Umbilical cord (tissue), 2 donors: Measurements from ENCODE around the gene OR6S1. TPM values are rescaled to one million over a fixed set of nuclear protein-coding genes. Genes with fewer than 3 reads are reported as not detected.
A peak's percentile ranks its signal among the peaks of the same experiment; 100 is the strongest.
"Not testable (repeated sequence)": the region's sequence is repeated elsewhere in the genome, so short reads cannot be mapped to it uniquely, and the experiment has no call there.

Experiments
- DNase-seq: peaks from one replicate; pipeline ENCODE4 v3.0.0-alpha.2; 2015; ENCODE audit warnings: low spot score
- total RNA-seq: library from RNA; depleted of rRNA; stranded (reverse); fragments of >200 nt; gene quantifications from one replicate; pipeline ENCODE4 v1.2.3, GENCODE V29; 2014; ENCODE audit warnings: low replicate concordance; ENCODE audit not compliant: insufficient read depth

OR6S1 gene
- total RNA-seq, 1 donor from 2014 or later, result 1.4 TPM

DNA sequence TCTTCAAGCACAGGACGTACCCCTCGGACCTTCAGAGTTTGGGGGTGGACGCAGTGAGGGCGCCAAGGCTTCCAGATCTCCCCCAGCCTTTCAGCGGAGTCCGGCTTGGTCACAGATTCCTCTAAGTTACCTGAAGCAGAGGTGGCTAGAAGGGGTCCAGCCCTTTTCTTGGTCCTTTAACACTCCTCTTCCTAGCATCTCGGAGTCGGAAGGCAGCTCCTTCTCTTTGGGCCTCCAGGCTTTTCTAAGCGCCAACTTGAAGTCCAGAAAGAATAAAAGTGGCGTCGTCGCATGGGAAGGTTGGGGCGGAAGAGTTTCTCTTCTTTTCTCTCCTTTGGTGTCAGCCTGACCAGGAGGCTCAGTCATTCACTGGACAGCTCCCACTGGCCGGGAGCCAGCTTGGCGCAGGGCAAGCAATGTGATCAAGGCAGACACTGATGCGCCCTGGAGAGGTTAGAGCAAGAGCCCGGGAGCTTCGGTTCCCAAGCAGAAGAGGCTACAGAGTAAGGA lies 9.6 kb downstream of the OR6S1 start:
- DNase-seq, result peak; percentile 62

DNA sequence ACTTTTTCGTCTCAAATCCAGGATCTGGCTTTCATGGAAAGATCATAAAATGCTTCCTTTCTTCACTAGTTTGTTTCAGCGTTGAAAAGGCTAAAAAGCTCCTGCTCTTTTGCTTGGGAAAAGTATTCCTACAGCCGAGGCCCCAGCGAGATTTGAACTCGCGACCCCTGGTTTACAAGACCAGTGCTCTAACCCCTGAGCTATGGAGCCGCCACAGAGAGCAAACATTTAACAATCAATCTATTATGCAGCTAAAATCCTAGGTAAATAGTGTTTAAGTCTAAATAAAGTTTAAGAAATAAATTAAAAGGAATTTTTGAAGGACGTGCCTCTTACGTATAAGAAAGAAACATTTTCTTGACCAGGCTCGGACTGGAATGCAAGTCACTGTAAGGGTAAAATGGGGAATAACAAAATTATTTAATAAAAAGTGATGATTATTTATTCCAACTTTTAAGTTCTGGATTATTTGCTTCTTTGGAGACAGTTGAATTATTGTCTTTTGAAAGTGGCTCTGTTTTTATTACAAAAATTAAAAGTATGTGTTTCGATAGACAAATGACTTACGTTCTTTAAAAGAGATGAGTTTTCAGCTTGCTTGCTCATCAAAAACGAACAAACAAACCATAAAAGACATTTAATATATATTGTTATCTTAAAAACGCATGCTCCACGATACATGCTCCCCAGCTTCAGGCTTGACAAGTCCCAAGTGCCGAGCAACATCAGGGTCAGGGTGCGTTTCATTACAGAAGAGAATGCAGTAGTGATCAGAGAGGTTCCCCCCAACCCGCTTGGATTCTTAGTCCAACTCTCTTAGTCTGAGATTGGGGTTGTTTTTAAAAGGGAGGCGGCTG lies 10.2 kb downstream of the OR6S1 start:
- DNase-seq, result peak; percentile 63

DNA sequence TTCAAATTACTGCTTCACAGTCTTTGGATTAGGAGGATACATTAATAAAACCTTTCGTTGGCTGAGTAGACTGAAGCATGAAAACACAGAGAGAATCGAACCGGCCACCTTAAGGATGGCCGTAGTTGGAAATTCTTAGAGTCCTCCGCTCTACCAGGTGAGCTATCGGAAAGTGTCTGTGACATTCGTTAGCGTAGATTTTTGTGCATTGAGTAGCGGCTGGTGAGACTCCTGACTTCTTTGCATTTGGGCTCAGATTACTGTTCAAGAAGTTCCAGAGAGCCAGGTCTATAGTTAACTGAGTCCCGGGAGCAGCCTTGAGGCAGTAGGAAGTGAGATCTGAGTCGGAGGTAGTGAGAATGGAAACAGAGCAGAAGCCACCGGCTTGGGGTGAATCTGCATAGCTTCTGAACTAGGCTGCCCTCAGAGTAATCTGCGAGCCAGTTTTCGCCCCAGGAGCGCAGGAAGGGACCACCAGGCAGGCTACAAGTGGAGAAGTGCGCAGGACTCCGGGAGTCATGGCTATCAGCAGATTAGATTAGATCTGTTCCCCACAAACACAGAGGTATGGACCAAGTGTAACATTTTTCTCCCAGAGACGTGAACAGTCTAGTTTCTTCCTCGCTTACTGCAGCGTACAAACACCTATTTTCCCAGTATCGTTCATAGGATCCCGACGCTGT lies 11.0 kb downstream of the OR6S1 start:
- peak; percentile 35 for DNase-seq

DNA sequence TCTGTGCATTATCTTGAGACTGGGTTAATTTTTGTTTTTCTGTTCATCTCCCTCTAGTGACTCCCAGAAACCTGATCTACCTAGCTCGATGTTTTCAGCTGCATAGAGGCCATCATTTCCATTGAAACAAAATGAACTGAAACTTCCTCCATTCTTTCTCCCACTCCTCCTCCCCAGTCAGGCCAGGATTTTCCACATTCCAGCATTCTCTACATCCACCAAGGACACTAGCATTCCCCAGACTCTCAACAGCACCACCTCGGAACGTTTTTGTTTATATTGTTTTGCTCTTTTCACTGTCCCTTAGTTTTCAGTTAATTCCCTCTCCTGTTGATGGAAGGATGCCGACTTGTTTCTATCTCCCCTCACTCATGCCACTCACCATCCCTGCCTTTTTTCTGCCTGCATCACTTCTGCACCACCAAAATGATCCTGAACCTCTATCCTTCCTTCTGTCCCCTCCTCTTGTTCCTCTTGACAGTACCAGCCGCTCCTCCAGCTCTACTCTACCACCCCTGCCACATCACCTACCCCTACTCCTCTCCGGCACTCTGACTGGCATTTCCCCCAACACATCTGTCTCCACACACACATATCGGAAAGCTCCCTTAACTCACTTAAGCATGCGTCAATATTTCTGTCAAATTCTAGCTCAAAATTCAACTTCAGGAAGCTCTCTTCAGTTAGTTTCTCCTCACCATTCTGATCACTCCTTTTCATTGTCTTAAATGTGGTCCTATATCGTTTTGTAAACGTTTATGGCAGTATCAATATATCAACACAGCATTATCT lies 13.2 kb downstream of the OR6S1 start:
- DNase-seq, result no peak

DNA sequence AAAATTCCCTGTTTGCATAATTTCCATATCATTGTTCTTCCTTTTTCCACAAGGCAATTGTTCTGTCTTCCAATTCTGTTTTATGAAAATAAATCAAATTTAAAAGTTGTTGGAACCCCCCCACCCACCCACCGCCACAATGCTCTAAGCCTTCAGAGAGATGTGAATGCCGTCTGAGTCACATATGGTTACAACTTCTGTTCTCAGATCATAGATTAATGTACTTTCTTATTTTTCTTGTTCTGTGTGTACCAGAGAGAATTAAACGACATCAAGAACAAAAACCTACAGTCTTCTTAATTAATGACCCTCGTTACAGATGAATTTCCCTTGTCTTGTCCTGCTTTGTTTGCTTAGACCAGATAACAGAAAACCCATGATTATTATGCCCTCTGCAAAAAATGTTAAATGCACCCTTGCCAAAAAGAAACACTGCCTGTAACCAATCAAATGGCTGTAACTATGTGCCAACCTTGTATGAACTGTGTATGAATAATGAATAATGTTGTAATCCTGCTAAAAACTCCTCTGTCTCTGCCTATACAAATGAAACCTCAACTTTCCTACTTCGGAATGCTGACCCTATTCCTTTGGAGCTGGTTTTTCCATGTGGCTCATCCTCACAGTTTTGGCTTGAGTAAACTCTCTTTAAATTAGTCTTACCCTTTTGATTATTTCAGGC lies 14.0 kb downstream of the OR6S1 start:
- DNase-seq, result no peak

DNA sequence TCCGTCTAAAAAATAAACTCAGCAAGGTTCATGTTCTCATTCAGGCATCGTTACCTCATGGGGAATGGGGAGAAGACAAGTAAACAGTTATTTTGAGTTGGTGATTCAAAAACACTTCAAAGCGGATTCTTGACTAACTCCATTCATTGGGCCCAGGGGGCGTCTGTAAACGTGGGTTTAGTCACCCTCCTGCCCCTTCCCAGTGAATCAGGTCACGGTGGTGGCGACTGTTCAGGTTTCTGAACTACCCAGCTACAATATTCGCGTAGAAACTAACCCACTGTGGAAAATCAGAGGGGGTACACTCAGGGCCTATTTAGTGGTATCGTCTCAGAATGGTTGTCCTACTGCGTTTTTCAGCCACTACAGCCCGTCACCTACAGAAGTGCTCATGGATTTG lies 15.2 kb downstream of the OR6S1 start:
- no peak for DNase-seq

DNA sequence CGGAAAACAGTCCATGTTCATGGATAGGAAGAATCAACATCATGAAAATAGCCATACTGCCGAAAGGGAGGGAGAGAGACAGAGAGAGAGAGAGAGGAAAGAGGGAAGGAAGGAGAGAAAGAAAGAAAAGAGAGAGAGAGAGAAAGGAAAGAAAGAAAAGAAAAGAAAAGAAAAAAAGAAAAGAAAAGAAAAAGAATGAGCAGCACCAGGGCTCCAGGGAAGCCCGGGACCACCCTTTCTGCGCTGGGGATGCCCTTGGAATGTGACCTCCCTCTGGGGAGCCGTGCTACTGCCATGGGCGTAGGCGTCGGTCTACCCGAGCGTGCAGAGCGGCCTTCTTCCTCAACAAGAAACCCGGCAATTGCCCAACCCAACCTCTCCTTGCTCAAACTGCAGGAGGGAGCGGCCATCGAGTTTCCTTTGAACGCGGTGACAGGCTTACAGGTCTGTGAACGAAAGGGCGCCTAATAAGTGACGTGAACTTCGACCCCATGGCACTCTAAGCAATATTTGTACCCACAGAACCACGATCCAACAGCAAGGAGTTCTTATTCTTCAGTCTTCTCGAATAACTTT lies 16.9 kb downstream of the OR6S1 start:
- DNase-seq, result no peak

DNA sequence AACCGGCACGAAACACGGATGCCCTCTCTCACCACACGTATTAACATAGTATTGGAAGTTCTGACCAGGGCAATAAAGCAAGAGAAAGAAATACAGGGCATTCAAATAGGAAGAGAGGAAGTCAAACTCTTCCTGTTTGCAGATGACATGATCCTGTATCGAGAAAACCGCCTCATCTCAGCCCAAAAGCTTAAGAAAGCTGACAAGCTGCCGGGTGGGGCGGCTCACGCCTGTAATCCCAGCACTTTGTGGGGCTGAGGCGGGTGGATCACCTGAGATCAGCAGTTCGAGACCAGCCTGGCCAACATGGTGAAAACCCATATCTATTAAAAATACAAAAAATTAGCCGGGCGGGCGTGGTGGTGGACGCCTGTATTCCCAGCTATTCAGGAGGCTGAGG lies 17.7 kb downstream of the OR6S1 start:
- DNase-seq, result no peak

DNA sequence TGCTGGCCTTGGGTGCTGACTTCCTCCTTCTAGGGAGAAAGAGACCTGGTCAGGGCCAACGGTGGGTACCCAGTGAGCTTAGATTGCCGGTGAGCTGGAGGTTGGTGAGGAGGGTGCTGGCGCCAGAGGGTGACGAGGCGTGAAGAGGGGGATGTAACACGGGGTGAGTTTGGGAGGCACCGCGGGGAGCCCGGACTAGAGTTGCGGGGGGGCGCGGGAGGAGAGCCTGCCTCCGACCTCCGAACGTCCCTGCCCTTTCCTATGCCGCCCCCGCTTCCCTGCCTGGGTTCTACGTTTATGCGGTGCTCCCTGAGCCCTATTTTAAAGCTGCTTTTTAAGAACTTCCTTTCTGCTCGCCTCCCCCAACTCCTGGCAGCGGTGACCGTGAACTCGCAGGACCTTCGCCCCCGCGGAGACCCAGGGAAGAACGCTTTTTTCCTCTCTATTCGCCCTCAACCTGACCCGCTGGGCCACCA lies 18.6 kb downstream of the OR6S1 start:
- no peak for DNase-seq

DNA sequence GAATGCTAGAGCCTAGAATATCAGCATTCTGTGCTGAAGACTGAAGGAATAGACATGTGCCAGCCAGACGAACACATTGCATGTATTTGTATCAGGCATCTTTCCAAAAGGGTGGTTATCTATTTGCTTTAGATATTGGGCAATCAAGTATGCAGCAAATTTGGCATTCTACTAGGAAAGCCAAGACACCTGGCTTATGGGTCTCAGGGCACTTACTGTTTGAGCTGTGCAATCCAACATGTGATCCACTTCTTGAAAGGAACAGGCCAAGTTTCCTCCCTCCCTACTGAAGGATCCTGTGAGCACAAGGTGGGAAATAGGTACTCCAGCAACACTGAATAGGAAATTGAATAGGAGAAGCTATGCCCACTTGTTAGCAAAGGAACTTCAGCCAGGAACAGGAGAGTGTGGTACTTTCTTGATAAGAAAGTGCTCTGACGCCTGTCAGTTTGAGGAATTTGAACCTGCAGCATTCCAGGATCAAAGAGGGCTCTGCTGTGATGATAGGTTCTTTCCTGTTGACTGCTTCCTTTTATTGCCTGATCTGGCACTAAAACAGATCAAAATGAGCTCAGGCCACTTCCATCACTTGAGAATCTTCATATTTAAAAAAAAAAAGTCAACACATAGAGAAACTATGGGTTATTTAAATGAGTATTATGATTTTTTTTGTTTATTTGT lies 20.6 kb downstream of the OR6S1 start:
- DNase-seq, result no peak

DNA sequence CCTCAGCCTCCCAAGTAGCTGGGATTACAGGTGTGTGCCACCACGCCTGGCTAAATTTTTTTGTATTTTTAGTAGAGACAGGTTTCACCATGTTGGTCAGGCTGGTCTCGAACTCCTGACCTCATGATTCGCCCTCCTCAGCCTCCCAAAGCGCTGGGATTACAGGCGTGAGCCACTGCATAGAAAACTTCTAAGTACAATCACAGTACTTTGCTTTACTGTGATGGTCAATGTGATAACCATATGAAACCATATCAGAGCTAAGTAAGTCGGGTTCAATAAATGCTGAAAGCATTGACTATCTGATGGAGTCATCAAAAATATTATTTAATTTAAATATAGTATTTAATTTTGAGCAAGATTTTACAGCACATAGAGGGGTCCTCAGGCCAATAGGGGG lies 21.8 kb downstream of the OR6S1 start:
- DNase-seq, result not testable (repeated sequence)

DNA sequence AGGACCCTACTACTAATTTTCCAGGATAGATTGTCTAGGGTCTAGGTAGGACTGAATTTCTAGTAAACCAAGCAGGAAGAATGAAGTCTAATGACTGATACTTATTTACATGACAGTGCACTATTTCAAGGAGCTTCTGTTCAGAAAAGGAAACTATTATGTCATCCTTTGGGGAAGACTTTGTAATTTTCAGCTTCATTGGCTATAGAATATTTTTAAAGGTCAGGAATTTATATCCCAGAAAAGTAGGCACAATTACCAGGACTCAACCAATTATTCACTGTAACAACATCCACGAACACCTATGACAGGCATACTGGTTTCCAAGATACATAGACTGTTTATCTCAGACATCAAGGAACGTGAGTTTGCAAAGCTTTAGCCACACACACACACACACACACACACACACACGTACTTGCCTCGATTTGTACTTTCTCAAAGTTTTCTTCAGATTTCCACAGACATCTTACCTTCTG lies 23.2 kb downstream of the OR6S1 start:
- DNase-seq, result no peak

DNA sequence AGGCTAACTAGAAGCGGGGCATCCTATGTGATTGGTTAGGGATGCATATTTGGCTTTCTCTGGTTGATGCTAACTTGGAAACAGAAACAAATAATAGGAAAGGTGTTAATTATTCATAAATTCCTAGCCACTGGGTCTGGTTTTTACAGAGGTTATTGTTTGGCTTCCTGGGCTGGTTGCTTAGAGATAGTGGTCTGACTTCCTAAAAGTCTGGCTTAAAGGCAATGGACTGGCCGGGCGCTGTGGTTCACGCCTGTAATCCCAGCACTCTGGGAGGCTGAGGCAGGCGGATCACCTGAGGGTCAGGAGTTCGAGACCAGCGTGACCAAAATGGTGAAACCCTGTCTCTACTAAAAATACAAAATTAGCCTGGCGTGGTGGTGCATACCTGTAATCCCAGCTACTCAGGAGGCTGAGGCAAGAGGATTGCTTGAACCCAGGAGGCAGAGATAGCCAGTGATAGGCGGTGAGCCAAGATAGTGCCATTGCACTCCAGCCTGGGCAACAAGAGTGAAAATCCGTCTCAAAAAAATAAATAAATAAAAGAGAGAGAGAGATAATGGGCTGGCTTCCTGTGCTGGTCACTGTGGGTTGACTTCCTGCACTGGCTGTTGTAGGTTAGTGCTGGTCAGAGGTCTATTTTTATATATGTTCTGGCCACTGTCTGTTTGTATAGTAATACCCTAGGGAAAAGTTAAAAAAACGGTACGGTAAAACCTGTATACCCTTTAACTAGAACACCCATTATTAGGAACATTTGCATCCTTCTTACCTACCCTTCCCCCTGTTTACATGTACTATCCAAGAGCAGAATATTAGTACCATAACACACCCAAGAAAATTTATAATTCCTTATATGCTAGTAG lies 24.1 kb downstream of the OR6S1 start:
- DNase-seq, result no peak

DNA sequence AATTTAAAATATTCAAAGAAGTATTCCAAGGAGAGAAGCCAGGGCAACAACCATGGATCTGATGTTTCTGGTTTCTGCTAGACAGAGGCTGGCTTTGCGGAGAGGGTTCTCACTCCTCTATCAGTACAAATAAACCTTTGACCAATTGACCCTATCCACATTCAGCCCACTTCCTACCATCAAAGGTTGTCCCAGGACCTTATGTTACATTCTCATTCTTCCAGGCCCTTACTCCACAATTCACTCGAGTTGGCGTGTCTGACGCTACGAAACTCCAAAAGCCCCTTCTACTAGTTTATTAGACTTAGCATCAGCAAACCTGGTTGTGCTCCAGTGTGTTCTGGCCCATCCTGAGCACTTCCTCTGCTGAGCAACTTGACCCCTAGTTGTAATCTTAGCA lies 25.5 kb downstream of the OR6S1 start:
- DNase-seq, result no peak

DNA sequence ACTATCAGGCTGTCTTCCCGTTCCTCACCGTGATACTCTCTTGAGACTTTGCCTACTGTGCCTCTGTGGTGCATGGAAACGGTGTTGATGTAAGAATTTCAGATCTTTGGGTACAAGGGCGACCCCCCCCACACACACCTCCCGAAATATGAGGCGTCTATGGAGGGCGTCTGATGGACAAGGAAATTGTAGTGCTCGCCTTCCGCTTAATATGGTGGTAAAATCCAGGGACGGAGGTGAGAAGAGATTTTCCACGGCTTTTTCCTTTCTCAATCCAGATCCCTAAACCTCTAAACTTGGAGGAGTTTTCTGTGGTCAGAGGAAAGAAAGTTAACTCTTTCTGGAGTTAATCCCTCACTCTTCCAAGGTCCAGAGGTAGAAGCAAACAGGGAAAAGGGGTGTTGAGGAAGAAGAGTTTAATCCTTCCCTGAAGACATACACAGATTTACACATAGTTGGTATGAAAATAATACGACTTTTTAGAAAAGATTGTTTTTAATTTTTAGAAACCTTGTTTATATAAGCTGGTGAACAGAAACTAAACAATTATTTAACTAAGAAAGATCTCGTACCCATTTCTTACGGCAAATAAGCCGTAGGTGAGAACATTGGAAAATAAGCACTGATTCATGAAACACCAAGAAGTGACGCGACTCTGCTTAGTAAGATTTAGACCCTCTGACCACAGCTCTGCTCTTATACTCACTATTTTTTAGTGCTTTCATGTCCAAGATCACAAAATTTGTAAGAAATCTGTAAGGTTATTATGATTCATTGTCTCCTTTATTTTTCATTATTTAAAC lies 27.3 kb downstream of the OR6S1 start:
- DNase-seq, result no peak

DNA sequence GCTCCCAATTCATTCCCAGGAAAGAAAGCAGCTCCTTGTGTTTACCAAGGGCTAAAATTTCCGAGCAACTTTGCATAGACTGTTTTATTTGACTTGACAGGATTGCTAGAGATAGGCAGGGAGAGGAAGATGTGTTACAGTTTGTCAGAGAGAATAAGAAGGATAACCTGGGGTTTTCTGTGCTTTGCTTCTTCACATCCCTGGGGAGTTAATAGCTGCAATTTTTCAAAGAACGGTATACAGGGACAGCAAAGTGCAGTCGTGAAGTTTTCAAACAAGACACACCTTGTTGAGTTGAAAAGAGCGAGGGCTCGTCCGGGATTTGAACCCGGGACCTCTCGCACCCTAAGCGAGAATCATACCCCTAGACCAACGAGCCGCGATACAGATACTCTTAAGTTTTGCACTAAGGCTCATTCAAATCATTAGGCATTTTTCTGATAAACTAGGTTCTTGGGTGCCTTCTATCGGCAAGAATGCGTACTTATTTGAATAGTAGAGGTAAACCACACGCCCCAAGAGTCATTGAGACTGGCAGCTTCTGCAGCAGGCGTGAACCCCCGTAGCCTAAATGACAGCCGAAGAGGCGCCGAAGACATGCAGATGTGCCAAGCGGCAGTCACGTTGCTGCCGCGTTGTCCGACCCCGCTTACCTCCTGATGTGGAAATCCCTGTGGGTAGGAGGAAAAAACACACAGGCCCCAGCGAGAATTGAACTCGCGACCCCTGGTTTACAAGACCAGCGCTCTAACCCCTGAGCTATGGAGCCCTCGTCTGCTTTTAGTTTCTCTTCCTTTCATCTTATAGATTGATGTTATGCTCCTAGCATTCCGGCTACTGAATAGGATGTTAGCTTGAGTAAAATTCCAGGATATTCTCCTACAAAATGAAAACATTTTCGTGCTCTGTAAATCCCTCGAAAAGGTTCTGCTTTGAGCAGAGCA lies 28.1 kb downstream of the OR6S1 start:
- DNase-seq, result peak; percentile 98

DNA sequence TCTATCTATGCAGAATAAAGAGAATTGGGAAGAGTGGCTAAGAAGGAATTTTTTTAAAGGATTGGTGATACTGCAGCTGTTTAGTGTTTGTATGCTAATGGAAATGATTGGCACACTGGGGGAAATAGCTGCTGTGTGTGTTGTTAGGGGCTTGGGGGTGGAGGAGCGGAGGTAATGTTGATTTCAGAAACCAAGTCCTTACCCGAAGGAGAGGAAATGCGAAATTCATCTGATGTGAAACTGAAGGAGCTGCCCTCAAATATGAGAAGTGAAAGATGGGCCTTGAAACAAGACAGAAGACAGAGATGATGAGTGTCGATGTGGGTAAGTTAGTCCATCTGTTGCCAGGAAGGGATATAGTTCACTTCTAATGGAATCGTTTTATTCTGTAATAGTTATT lies 29.1 kb downstream of the OR6S1 start:
- DNase-seq, result no peak
